H9 (cell line): ENCODE results near the gene MEIS2. TPM values are rescaled to one million over a fixed set of nuclear protein-coding genes. Genes with fewer than 3 reads are reported as not detected.

Source experiments
- DNase-seq: peaks from one replicate; pipeline ENCODE4 v3.0.0-alpha.2; 2017
- H2AFZ ChIP-seq: one replicate; pipeline ENCODE4 v1.6.1; 2013; ENCODE audit warnings: mild to moderate bottlenecking, low read length, control low read depth, moderate library complexity
- H2AK5ac ChIP-seq: 2 replicates; pipeline ENCODE4 v1.6.1; 2013; ENCODE audit warnings: low read length, control low read depth, mixed read lengths; ENCODE audit not compliant: insufficient read length
- H2BK120ac ChIP-seq: one replicate; pipeline ENCODE4 v1.6.1; 2013; ENCODE audit warnings: low read depth, mild to moderate bottlenecking, low read length, control low read depth, inconsistent platforms; ENCODE audit not compliant: poor library complexity, severe bottlenecking
- H2BK12ac ChIP-seq: 2 replicates; pipeline ENCODE4 v1.6.1; 2013; ENCODE audit warnings: low read length, control low read depth, mixed read lengths, low read depth; ENCODE audit not compliant: insufficient read length
- H2BK15ac ChIP-seq: 2 replicates; pipeline ENCODE4 v1.6.1; 2013; ENCODE audit warnings: low read depth, low read length, control low read depth
- H2BK20ac ChIP-seq: one replicate; pipeline ENCODE4 v1.6.1; 2013; ENCODE audit warnings: low read depth, mild to moderate bottlenecking, low read length, control low read depth, inconsistent platforms; ENCODE audit not compliant: poor library complexity, severe bottlenecking
- H2BK5ac ChIP-seq: 2 replicates; pipeline ENCODE4 v1.6.1; 2013; ENCODE audit warnings: low read length, control low read depth, mixed read lengths; ENCODE audit not compliant: insufficient read length
- H3K14ac ChIP-seq: 2 replicates; pipeline ENCODE4 v1.6.1; 2013; ENCODE audit warnings: low read length, control low read depth; ENCODE audit not compliant: insufficient read depth
- H3K18ac ChIP-seq: 2 replicates; pipeline ENCODE4 v1.6.1; 2013; ENCODE audit warnings: low read depth, mild to moderate bottlenecking, mixed read lengths, low read length, control low read depth; ENCODE audit not compliant: insufficient read length
- H3K23ac ChIP-seq: 2 replicates; pipeline ENCODE4 v1.6.1; 2013; ENCODE audit warnings: low read length, control low read depth, mixed read lengths, low read depth; ENCODE audit not compliant: insufficient read length
- H3K23me2 ChIP-seq: 2 replicates; pipeline ENCODE4 v1.6.1; 2013; ENCODE audit warnings: low read depth, mild to moderate bottlenecking, mixed read lengths, low read length, control low read depth; ENCODE audit not compliant: insufficient read length, poor library complexity, severe bottlenecking
- H3K27ac ChIP-seq: 2 replicates; pipeline ENCODE4 v1.5.1; 2013; ENCODE audit warnings: low read length, control low read depth, mixed read lengths, low read depth; ENCODE audit not compliant: insufficient read length
- H3K27me3 ChIP-seq: 2 replicates; pipeline ENCODE4 v1.6.1; 2013; ENCODE audit warnings: low read length, control low read depth, inconsistent platforms; ENCODE audit not compliant: insufficient read depth
- H3K4ac ChIP-seq: 2 replicates; pipeline ENCODE4 v1.6.1; 2013; ENCODE audit warnings: low read depth, mild to moderate bottlenecking, control low read depth, inconsistent platforms, low read length, moderate library complexity
- H3K4me1 ChIP-seq: 2 replicates; pipeline ENCODE4 v1.6.1; 2013; ENCODE audit warnings: low read length, control low read depth, inconsistent platforms; ENCODE audit not compliant: insufficient read depth
- H3K4me2 ChIP-seq: 2 replicates; pipeline ENCODE4 v1.6.1; 2013; ENCODE audit warnings: low read length, control low read depth, mixed read lengths; ENCODE audit not compliant: insufficient read length, insufficient read depth
- H3K56ac ChIP-seq: 2 replicates; pipeline ENCODE4 v1.6.1; 2013; ENCODE audit warnings: low read depth, mild to moderate bottlenecking, mixed read lengths, low read length, control low read depth; ENCODE audit not compliant: insufficient read length
- H3K79me1 ChIP-seq: 2 replicates; pipeline ENCODE4 v1.6.1; 2013; ENCODE audit warnings: low read depth, mild to moderate bottlenecking, moderate library complexity, low read length, control low read depth, inconsistent platforms; ENCODE audit not compliant: insufficient read depth, poor library complexity, severe bottlenecking
- H3K79me2 ChIP-seq: 2 replicates; pipeline ENCODE4 v1.6.1; 2013; ENCODE audit warnings: low read length, control low read depth, inconsistent platforms; ENCODE audit not compliant: insufficient read depth
- H3K9ac ChIP-seq: 2 replicates; pipeline ENCODE4 v1.6.1; 2013; ENCODE audit warnings: low read length, control low read depth, mixed read lengths; ENCODE audit not compliant: insufficient read length; ENCODE audit errors: extremely low read depth
- H3K9me3 ChIP-seq: one replicate; pipeline ENCODE4 v1.6.1; 2013; ENCODE audit warnings: low read depth, low read length, inconsistent platforms; ENCODE audit not compliant: control insufficient read depth
- H3T11ph ChIP-seq: one replicate; pipeline ENCODE4 v1.6.1; 2013; ENCODE audit warnings: mild to moderate bottlenecking, low read length, control low read depth, inconsistent platforms
- H4K20me1 ChIP-seq: one replicate; pipeline ENCODE4 v1.6.1; 2013; ENCODE audit not compliant: control insufficient read depth, insufficient read length, insufficient read depth
- H4K5ac ChIP-seq: 2 replicates; pipeline ENCODE4 v1.6.1; 2013; ENCODE audit warnings: low read depth, mild to moderate bottlenecking, mixed read lengths, low read length, control low read depth; ENCODE audit not compliant: insufficient read length
- H4K8ac ChIP-seq: replicated peaks from 2 replicates; pipeline ENCODE4 v1.6.1; 2013; ENCODE audit warnings: low read length, control low read depth, mixed read lengths, low read depth; ENCODE audit not compliant: insufficient read length
- H4K91ac ChIP-seq: 2 replicates; pipeline ENCODE4 v1.6.1; 2013; ENCODE audit warnings: low read depth, mild to moderate bottlenecking, moderate library complexity, mixed read lengths, low read length, control low read depth; ENCODE audit not compliant: insufficient read length
- H3K27ac Mint-ChIP-seq, 3 experiments: 2 replicates in 2 of 3; 3 replicates in 1 of 3; pipeline ENCODE4 v1.8.0; 2020 to 2021; ENCODE audit warnings: mixed read lengths in 3 of 3, mild to moderate bottlenecking in 1 of 3, moderate library complexity in 1 of 3
- H3K27me3 Mint-ChIP-seq: 2 replicates; pipeline ENCODE4 v1.8.0; 2021; ENCODE audit warnings: low read depth, mild to moderate bottlenecking, moderate library complexity, mixed read lengths
- H3K36me3 Mint-ChIP-seq, 3 experiments: 2 replicates in 2 of 3; 3 replicates in 1 of 3; pipeline ENCODE4 v1.8.0; 2020 to 2021; ENCODE audit warnings: low read depth in 3 of 3, mixed read lengths in 3 of 3; ENCODE audit not compliant: insufficient read depth in 1 of 3
- H3K4me1 Mint-ChIP-seq, 2 experiments: 2 replicates each; pipeline ENCODE4 v1.8.0; 2020; ENCODE audit warnings: mixed read lengths in 2 of 2
- H3K4me3 Mint-ChIP-seq, 2 experiments: 2 replicates in 1 of 2; 3 replicates in 1 of 2; pipeline ENCODE4 v1.8.0; 2020 to 2021; ENCODE audit warnings: mild to moderate bottlenecking in 2 of 2, mixed read lengths in 2 of 2, moderate library complexity in 1 of 2
- H3K9me3 Mint-ChIP-seq, 2 experiments: 2 replicates in 1 of 2; 3 replicates in 1 of 2; pipeline ENCODE4 v1.8.0; 2020; ENCODE audit warnings: mild to moderate bottlenecking in 2 of 2, mixed read lengths in 2 of 2, moderate library complexity in 1 of 2
- WGBS: extraction: QIAGEN DNeasy Blood & Tissue Kit; methylation state at CpG from one replicate; pipeline ENCODE4 v1.1.7; 2013; ENCODE audit warnings: missing lambda C conversion rate, low lambda C conversion rate, mixed read lengths; ENCODE audit not compliant: insufficient read length; ENCODE audit errors: extremely low coverage; 5-methylcytosine and 5-hydroxymethylcytosine counted together
- total RNA-seq: library from RNA; stranded (reverse); gene quantifications from 2 replicates; pipeline ENCODE4 v1.2.1, GENCODE V29; 2021
- TF ChIP-seq, protein P1 (sequence below): fragments of 200-600 bp; sonication (generic); conservative IDR thresholded peaks from 3 replicates; pipeline ENCODE4 v1.8.0; 2021; ENCODE audit warnings: antibody characterized with exemption, mild to moderate bottlenecking

Gene MEIS2
- total RNA-seq, 1 experiment from 2014 or later, result 0.35 TPM

DNA sequence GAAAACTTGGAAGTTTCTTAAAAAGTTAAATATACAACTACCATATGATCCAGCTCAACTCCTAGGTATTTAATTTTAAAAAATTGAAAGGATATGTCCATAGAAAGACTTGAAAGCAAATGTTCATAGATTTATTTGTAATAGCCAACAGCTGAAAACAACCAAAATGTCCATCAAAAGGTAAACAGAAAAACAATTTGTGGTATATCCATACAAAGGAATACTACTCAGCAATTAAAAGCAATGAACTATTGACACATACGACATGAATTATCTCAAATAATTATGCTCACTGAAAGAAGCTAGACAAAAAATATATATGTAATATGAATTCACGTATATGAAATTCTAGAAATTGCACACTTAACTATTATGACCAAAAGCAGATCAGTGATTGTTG lies 249.5 kb downstream of the MEIS2 start:
- H3K27me3 Mint-ChIP-seq, result no peaks in the 10 kb centered on the region; the same call in 1 of the 2 replicates
- Histone ChIP-seq H3K9ac (no peak overlapping the region), H4K91ac (no peak overlapping the region), H3K27ac (no peak overlapping the region), H3K56ac (no peak overlapping the region), H3K79me2 (no peaks in the 10 kb centered on the region), H2BK120ac (no peak overlapping the region), H3T11ph (no peak overlapping the region), H2BK12ac (no peak overlapping the region), H3K23me2 (no peaks in the 10 kb centered on the region), H3K18ac (no peak overlapping the region), H3K4ac (no peak overlapping the region), H4K8ac (no peak overlapping the region), H3K4me1 (no peaks in the 10 kb centered on the region), H3K79me1 (no peaks in the 10 kb centered on the region), H4K5ac (no peak overlapping the region), H2BK15ac (no peak overlapping the region), H2BK5ac (no peak overlapping the region), H2AFZ (no peak overlapping the region), H3K4me2 (no peak overlapping the region), H2BK20ac (no peak overlapping the region), H2AK5ac (no peak overlapping the region), H3K14ac (no peak overlapping the region), H3K9me3 (no peaks in the 10 kb centered on the region), H3K27me3 (no peaks in the 10 kb centered on the region), H4K20me1 (no peaks in the 10 kb centered on the region), H3K23ac (no peak overlapping the region)
- TF ChIP-seq, protein P1, sequence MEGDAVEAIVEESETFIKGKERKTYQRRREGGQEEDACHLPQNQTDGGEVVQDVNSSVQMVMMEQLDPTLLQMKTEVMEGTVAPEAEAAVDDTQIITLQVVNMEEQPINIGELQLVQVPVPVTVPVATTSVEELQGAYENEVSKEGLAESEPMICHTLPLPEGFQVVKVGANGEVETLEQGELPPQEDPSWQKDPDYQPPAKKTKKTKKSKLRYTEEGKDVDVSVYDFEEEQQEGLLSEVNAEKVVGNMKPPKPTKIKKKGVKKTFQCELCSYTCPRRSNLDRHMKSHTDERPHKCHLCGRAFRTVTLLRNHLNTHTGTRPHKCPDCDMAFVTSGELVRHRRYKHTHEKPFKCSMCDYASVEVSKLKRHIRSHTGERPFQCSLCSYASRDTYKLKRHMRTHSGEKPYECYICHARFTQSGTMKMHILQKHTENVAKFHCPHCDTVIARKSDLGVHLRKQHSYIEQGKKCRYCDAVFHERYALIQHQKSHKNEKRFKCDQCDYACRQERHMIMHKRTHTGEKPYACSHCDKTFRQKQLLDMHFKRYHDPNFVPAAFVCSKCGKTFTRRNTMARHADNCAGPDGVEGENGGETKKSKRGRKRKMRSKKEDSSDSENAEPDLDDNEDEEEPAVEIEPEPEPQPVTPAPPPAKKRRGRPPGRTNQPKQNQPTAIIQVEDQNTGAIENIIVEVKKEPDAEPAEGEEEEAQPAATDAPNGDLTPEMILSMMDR, result no peak
- H3K27ac Mint-ChIP-seq, result no peak overlapping the region
- peaks cover 0 to 2% of the 10 kb centered on the region in 2 experiments; a peak in 1 of 4 replicates for H3K4me1 Mint-ChIP-seq
- no peak overlapping the region for H3K4me3 Mint-ChIP-seq
- H3K36me3 Mint-ChIP-seq, result peaks cover 0 to 1% (median 0%) of the 10 kb centered on the region in 3 experiments; a peak in 2 of 7 replicates
- WGBS, result no CpG with 5 or more reads among the region's 2 CpGs
- no peak for DNase-seq
- peaks cover 3 to 10% of the 10 kb centered on the region in 2 experiments; a peak in 3 of 5 replicates for H3K9me3 Mint-ChIP-seq
